Hepatocyte (in vitro differentiated cells): ENCODE results near the gene TUBA1B. TPM values are rescaled to one million over a fixed set of nuclear protein-coding genes. Genes with fewer than 3 reads are reported as not detected.
"Not testable (repeated sequence)": the region's sequence is repeated elsewhere in the genome, so short reads cannot be mapped to it uniquely, and the experiment has no call there.

Experiments
- DNase-seq: peaks from one replicate; pipeline ENCODE4 v3.0.0-alpha.2; 2016; ENCODE audit warnings: low spot score
- H2AFZ ChIP-seq: fragments of 200-600 bp; sonication (generic); 2 replicates; pipeline ENCODE4 v1.6.0; 2016; ENCODE audit warnings: antibody characterized with exemption, mild to moderate bottlenecking
- H3K27ac ChIP-seq: fragments of 200-600 bp; sonication (generic); 2 replicates; pipeline ENCODE4 v1.5.1; 2016; ENCODE audit warnings: mild to moderate bottlenecking
- H3K27me3 ChIP-seq: fragments of 200-600 bp; sonication (generic); 2 replicates; pipeline ENCODE4 v1.6.1; 2016
- H3K36me3 ChIP-seq: fragments of 200-600 bp; sonication (generic); replicated peaks from 2 replicates; pipeline ENCODE4 v1.5.1; 2016; ENCODE audit warnings: low read depth; ENCODE audit not compliant: insufficient read depth
- H3K4me1 ChIP-seq: fragments of 200-600 bp; sonication (generic); 2 replicates; pipeline ENCODE4 v1.5.1; 2016; ENCODE audit warnings: mild to moderate bottlenecking, moderate library complexity; ENCODE audit not compliant: insufficient read depth
- H3K4me2 ChIP-seq: fragments of 200-600 bp; sonication (generic); 2 replicates; pipeline ENCODE4 v1.6.0; 2016
- H3K4me3 ChIP-seq: fragments of 200-600 bp; sonication (generic); 2 replicates; pipeline ENCODE4 v1.5.1; 2016; ENCODE audit warnings: mild to moderate bottlenecking
- H3K79me2 ChIP-seq: fragments of 200-600 bp; sonication (generic); 2 replicates; pipeline ENCODE4 v1.6.0; 2017; ENCODE audit warnings: mild to moderate bottlenecking
- H3K9me2 ChIP-seq: fragments of 200-600 bp; sonication (generic); replicated peaks from 2 replicates; pipeline ENCODE4 v1.6.0; 2017; ENCODE audit warnings: mild to moderate bottlenecking; ENCODE audit not compliant: insufficient read depth
- H3K9me3 ChIP-seq: fragments of 200-600 bp; sonication (generic); 2 replicates; pipeline ENCODE4 v1.5.1; 2016; ENCODE audit warnings: low read depth, mild to moderate bottlenecking
- H4K20me1 ChIP-seq: fragments of 200-600 bp; sonication (generic); 2 replicates; pipeline ENCODE4 v1.6.0; 2016; ENCODE audit warnings: mild to moderate bottlenecking; ENCODE audit not compliant: insufficient read depth, poor library complexity, severe bottlenecking
- EZH2 ChIP-seq: fragments of 200-600 bp; sonication (generic); IDR thresholded peaks from 2 replicates; pipeline ENCODE4 v1.6.1; 2016; ENCODE audit warnings: antibody characterized with exemption, mild to moderate bottlenecking, borderline replicate concordance
- EZH2phosphoT487 ChIP-seq: fragments of 200-600 bp; sonication (generic); IDR thresholded peaks from one replicate; pipeline ENCODE4 v1.6.1; 2018; ENCODE audit warnings: antibody characterized with exemption, mild to moderate bottlenecking, low read depth, moderate library complexity; ENCODE audit not compliant: unreplicated experiment, severe bottlenecking
- WGBS: methylation state at CpG from one replicate; pipeline ENCODE4 v1.1.6; 2016; ENCODE audit warnings: low lambda C conversion rate; ENCODE audit errors: missing lambda C conversion rate; 5-methylcytosine and 5-hydroxymethylcytosine counted together
- polyA plus RNA-seq: library from polyadenylated mRNA; unstranded; fragments of >200 nt; fragmentation: Nextera tagmentation; extraction: Ambion mirVana; gene quantifications from 2 replicates; pipeline ENCODE4 v1.2.1, GENCODE V29; 2016
- total RNA-seq: library from RNA; depleted of rRNA; stranded (reverse); fragments of >200 nt; gene quantifications from 2 replicates; pipeline ENCODE4 v1.2.3, GENCODE V29; 2014
- TF ChIP-seq, protein P1 (sequence below): fragments of 200-600 bp; sonication (generic); IDR thresholded peaks from 2 replicates; pipeline ENCODE4 v1.5.1; 2016; ENCODE audit warnings: antibody characterized with exemption, mild to moderate bottlenecking; ENCODE audit not compliant: poor library complexity

The TUBA1B gene
- 652 and 722 TPM in 2 replicates for total RNA-seq
- polyA plus RNA-seq, result 558 and 608 TPM in 2 replicates

DNA sequence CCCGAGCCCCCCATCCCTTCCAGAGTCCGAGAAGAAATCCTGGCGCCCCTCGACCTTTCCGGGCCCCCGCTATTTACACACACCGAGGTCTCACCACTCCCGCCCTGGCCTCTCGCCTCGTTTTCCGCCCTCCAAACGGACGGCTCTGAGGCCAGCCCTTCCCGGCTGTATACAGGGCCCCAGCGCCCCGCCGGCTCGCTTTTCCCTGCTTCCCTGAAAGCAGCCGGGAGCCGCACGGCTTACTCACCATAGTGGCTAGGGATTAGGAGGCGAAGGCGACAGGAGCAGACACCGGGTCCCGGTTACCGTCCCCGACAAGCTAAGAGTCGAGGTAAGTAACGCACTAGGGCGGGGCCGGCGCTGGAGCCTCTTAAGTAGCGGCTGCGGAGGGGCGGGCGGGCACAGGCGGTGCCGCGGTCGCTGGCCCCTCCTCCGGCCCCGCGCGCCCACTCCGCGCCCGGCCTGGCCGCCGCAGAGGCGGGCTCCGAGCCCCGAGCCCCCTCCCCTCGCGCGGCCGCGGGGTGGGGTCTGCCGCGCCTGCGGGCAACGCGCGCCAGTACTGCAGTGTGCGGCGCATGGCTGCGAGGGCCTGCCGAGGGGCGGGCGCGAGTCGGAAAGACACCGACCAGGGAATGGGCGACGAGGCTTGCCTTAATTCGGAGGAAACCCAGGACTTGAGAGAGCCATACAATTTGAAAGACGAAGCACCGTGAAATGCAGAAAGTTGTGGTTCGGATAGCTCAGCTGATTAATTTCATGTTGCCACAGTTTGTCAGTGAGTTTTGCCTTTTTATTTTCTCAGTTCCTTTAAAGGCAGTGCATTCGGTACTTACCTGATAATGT is at the start of gene TUBA1B:
Gene TUBA1B (minus strand): TSS at position 345 of the 843 bp plus-strand sequence. CDS start 95 bp downstream, at position 250.
- DNase-seq, result peak; percentile 96
- H2AFZ ChIP-seq, result peak within 1 kb of the TSS; percentile 91
- H3K27me3 ChIP-seq, result no peaks in the 10 kb centered on the region
- H3K36me3 ChIP-seq, result no peaks in the 10 kb centered on the region
- 3% methylated on average over 66 of the region's 79 CpGs for WGBS
- peak within 1 kb of the TSS; percentile 89 for H3K4me2 ChIP-seq
- TF ChIP-seq EZH2, result no peak
- H3K27ac ChIP-seq, result peak within 1 kb of the TSS; percentile 99
- peak within 1 kb of the TSS; percentile 65 for H3K4me3 ChIP-seq
- H4K20me1 ChIP-seq, result peaks cover 8% of the 10 kb centered on the region
- H3K4me1 ChIP-seq, result peaks cover 18% of the 10 kb centered on the region
- H3K9me2 ChIP-seq, result no peaks in the 10 kb centered on the region
- peaks cover 22% of the 10 kb centered on the region for H3K79me2 ChIP-seq
- no peaks in the 10 kb centered on the region for H3K9me3 ChIP-seq

DNA sequence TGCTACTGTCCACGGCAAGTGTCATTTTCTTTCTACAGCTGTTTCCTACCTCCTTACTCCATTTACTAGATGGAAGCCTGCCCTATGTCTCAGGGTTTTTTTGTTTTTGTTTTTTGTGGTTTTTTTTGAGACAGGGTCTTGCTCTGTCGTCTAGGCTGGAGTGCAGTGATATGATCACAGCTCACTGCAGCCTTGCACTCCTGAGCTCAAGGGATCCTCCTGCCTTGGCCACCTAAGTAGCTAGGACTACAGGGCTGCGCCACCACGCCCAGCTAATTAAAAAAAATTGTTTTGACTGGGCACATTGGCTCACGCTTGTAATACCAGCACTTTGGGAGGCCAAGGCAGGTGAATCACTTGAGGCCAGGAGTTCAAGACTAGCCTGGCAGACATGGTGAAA is 43.0 kb upstream of the TUBA1B start:
- Histone ChIP-seq H2AFZ (no peak overlapping the region), H3K36me3 (no peaks in the 10 kb centered on the region), H4K20me1 (no peaks in the 10 kb centered on the region), H3K4me2 (no peak overlapping the region), H3K9me3 (no peaks in the 10 kb centered on the region), H3K27me3 (no peaks in the 10 kb centered on the region), H3K9me2 (no peaks in the 10 kb centered on the region), H3K27ac (no peak overlapping the region), H3K79me2 (no peaks in the 10 kb centered on the region), H3K4me1 (no peaks in the 10 kb centered on the region), H3K4me3 (no peak overlapping the region)
- no peak for TF ChIP-seq EZH2
- TF ChIP-seq, protein P1, sequence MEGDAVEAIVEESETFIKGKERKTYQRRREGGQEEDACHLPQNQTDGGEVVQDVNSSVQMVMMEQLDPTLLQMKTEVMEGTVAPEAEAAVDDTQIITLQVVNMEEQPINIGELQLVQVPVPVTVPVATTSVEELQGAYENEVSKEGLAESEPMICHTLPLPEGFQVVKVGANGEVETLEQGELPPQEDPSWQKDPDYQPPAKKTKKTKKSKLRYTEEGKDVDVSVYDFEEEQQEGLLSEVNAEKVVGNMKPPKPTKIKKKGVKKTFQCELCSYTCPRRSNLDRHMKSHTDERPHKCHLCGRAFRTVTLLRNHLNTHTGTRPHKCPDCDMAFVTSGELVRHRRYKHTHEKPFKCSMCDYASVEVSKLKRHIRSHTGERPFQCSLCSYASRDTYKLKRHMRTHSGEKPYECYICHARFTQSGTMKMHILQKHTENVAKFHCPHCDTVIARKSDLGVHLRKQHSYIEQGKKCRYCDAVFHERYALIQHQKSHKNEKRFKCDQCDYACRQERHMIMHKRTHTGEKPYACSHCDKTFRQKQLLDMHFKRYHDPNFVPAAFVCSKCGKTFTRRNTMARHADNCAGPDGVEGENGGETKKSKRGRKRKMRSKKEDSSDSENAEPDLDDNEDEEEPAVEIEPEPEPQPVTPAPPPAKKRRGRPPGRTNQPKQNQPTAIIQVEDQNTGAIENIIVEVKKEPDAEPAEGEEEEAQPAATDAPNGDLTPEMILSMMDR, result no peak
- no peak for DNase-seq
- WGBS, result 79% methylated on average over 5 of the region's 5 CpGs

DNA sequence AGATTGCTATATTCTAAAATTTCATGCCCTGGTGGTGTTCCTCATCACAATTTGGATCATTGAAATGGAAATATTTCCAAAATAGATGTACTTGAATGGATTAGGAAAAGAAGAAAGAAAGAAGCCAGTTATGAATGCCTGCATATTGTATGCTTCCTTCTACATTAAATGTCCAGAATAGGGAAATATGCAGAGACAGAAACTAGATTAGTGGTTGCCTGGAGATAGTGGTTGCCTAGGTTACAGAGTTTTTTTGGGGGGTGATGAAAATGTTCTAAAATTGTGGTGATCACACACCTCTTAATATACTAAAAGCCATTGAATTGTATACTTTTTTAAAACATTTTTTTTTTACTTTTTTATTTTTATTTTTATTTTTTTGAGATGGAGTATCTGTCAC is 39.7 kb upstream of the TUBA1B start:
- Histone ChIP-seq H2AFZ (no peak overlapping the region), H3K4me3 (no peak overlapping the region), H3K9me3 (no peaks in the 10 kb centered on the region), H3K27me3 (no peaks in the 10 kb centered on the region), H3K79me2 (no peaks in the 10 kb centered on the region), H3K9me2 (no peaks in the 10 kb centered on the region), H3K27ac (no peak overlapping the region), H3K36me3 (no peaks in the 10 kb centered on the region), H3K4me2 (no peak overlapping the region), H3K4me1 (no peaks in the 10 kb centered on the region), H4K20me1 (no peaks in the 10 kb centered on the region)
- DNase-seq, result no peak
- TF ChIP-seq, protein P1, result no peak
- TF ChIP-seq EZH2phosphoT487 (no peak), EZH2 (no peak)

DNA sequence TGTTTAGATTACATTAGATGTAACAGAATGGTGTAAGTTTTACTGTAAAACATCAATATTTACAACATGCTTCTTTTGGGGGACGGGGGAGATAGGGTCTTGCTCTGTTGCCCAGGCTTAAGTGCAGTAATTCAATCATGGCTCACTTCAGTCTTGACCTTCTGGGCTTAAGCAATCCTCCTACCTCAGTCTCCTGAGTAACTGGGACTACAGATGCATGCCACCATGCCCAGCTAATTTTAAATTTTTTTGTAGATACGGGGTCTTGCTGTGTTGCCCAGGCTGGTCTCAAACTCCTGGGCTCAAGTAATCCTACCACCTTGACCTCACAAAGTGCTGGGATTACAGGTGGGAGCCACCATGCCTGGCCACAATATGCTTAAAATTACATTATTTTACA is 33.9 kb upstream of the TUBA1B start:
- H3K4me1 ChIP-seq, result no peaks in the 10 kb centered on the region
- H3K36me3 ChIP-seq, result no peaks in the 10 kb centered on the region
- H3K27ac ChIP-seq, result no peak overlapping the region
- H3K9me3 ChIP-seq, result no peaks in the 10 kb centered on the region
- no peaks in the 10 kb centered on the region for H3K27me3 ChIP-seq
- H2AFZ ChIP-seq, result no peak overlapping the region
- no peak overlapping the region for H3K4me2 ChIP-seq
- WGBS, result 86% methylated on average over 2 of the region's 2 CpGs
- H3K9me2 ChIP-seq, result no peaks in the 10 kb centered on the region
- TF ChIP-seq EZH2 (no peak), EZH2phosphoT487 (no peak)
- TF ChIP-seq, protein P1, result no peak
- no peak overlapping the region for H3K4me3 ChIP-seq
- no peaks in the 10 kb centered on the region for H3K79me2 ChIP-seq
- no peaks in the 10 kb centered on the region for H4K20me1 ChIP-seq
- DNase-seq, result no peak

DNA sequence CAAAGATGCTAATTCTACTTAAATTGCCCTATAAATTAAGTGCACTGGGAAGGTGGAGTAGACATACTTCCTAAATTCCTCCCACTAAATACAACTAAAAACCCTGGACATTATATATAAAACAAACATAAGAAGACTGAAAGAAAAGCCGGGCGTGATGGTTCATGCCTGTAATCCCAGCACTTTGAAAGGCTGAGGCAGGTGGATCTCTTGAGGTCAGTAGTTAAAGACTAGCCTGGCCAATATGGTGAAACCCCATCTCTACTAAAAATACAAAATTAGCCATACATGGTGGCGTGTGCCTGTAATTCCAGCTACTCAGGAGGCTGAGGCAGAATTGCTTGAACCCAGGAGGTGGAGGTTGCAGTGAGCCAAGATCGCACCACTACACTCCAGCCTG is 30.7 kb upstream of the TUBA1B start:
- H3K79me2 ChIP-seq, H4K20me1 ChIP-seq, H3K9me3 ChIP-seq, H3K4me3 ChIP-seq, H3K27ac ChIP-seq, H3K4me1 ChIP-seq, H3K36me3 ChIP-seq, H3K9me2 ChIP-seq, DNase-seq, H3K4me2 ChIP-seq, H3K27me3 ChIP-seq, H2AFZ ChIP-seq: not testable (repeated sequence)
- 93% methylated on average over 4 of the region's 4 CpGs for WGBS
